HG03378 (cell line): ENCODE results near the gene ZBTB7C.

Source experiments
- ATAC-seq: cut with Tn5 transposase; IDR thresholded peaks from one replicate; pipeline ENCODE4 v1.9.1; 2021; ENCODE audit warnings: mild to moderate bottlenecking, moderate library complexity; ENCODE audit not compliant: unreplicated experiment

Gene ZBTB7C

GRCh38 chr18:48011926-48012465 is 397.2 kb downstream of the ZBTB7C start:
- ATAC-seq: no peak

- ATAC-seq: no peak
Measured at GRCh38 chr18:48010264-48010663, 398.9 kb downstream of the ZBTB7C start.

- ATAC-seq: no peak
Measured at GRCh38 chr18:48009116-48009745, 400.0 kb downstream of the ZBTB7C start.

- no peak for ATAC-seq
Measured at GRCh38 chr18:48007955-48008701, 401.1 kb downstream of the ZBTB7C start.

- no peak for ATAC-seq
Measured at GRCh38 chr18:48007381-48007780, 401.8 kb downstream of the ZBTB7C start.

- no peak for ATAC-seq
Measured at GRCh38 chr18:48006415-48007175, 402.6 kb downstream of the ZBTB7C start.

GRCh38 chr18:48004577-48004976 is 404.6 kb downstream of the ZBTB7C start:
- ATAC-seq: no peak

- no peak for ATAC-seq
Measured at GRCh38 chr18:48003426-48004349, 405.5 kb downstream of the ZBTB7C start.

GRCh38 chr18:48002933-48003365 is 406.2 kb downstream of the ZBTB7C start:
- ATAC-seq: no peak

GRCh38 chr18:48000701-48001100 is 408.5 kb downstream of the ZBTB7C start:
- ATAC-seq: no peak

- ATAC-seq: no peak
Measured at GRCh38 chr18:47999801-48000248, 409.4 kb downstream of the ZBTB7C start.

GRCh38 chr18:47997338-47997780 is 411.8 kb downstream of the ZBTB7C start:
- no peak for ATAC-seq

GRCh38 chr18:47996091-47996541 is 413.1 kb downstream of the ZBTB7C start:
- no peak for ATAC-seq

GRCh38 chr18:47995654-47996053 is 413.5 kb downstream of the ZBTB7C start:
- no peak for ATAC-seq

GRCh38 chr18:47993409-47993808 is 415.8 kb downstream of the ZBTB7C start:
- no peak for ATAC-seq

GRCh38 chr18:47992976-47993375 is 416.2 kb downstream of the ZBTB7C start:
- ATAC-seq: no peak

- no peak for ATAC-seq
Measured at GRCh38 chr18:47992266-47992665, 416.9 kb downstream of the ZBTB7C start.

- ATAC-seq: no peak
Measured at GRCh38 chr18:47990981-47991380, 418.2 kb downstream of the ZBTB7C start.

GRCh38 chr18:47987388-47987699 is 421.8 kb downstream of the ZBTB7C start:
- no peak for ATAC-seq

GRCh38 chr18:47986620-47987387 is 422.4 kb downstream of the ZBTB7C start:
- ATAC-seq: no peak
